Cardiac fibroblast (primary cell): ENCODE measurements around the gene CHRNA4.

Experiments used
- DNase-seq, 2 donors: peaks; one replicate each; pipeline versions ENCODE4 v3.0.0 to v3.0.0-alpha.2; 2010; ENCODE audit warnings: low read depth in 2 of 2
- H3K4me3 ChIP-seq, 2 donors: replicated peaks in 1 of 2; 1 replicate in 1 of 2; 2 replicates in 1 of 2; pipeline ENCODE4 v1.5.1; 2011; ENCODE audit warnings: low read depth in 2 of 2, low read length in 2 of 2, mild to moderate bottlenecking in 2 of 2, moderate library complexity in 1 of 2
- CTCF ChIP-seq: IDR thresholded peaks from one replicate; pipeline ENCODE4 v1.5.1; 2011; ENCODE audit warnings: low read depth, mild to moderate bottlenecking, low read length, inconsistent platforms

Gene CHRNA4

GRCh38 chr20:63377951-63378381, 16.8 kb upstream of the CHRNA4 start:
- H3K4me3 ChIP-seq, result no peak overlapping the region
- DNase-seq, result no peak
- no peak for TF ChIP-seq CTCF

GRCh38 chr20:63377256-63377941, 16.2 kb upstream of the CHRNA4 start:
- H3K4me3 ChIP-seq, result no peak overlapping the region
- TF ChIP-seq CTCF, result no peak
- DNase-seq, result no peak

GRCh38 chr20:63376283-63377250, 15.4 kb upstream of the CHRNA4 start:
- no peak for TF ChIP-seq CTCF
- no peak overlapping the region for H3K4me3 ChIP-seq
- DNase-seq, result no peak

GRCh38 chr20:63375438-63375837, 14.3 kb upstream of the CHRNA4 start:
- no peak for DNase-seq
- TF ChIP-seq CTCF, result no peak
- no peak overlapping the region for H3K4me3 ChIP-seq

- TF ChIP-seq CTCF, result no peak
- no peak for DNase-seq
- H3K4me3 ChIP-seq, result no peak overlapping the region
Measured at GRCh38 chr20:63374504-63374903, 13.4 kb upstream of the CHRNA4 start.

GRCh38 chr20:63373996-63374395, 12.8 kb upstream of the CHRNA4 start:
- no peak for DNase-seq
- no peak overlapping the region for H3K4me3 ChIP-seq
- no peak for TF ChIP-seq CTCF
